GM19025 (cell line): ENCODE results near the gene ZFYVE19.

ENCODE experiments used
- ATAC-seq: cut with Tn5 transposase; IDR thresholded peaks from one replicate; pipeline ENCODE4 v1.9.1; 2021; ENCODE audit warnings: mild to moderate bottlenecking, low read depth, moderate library complexity; ENCODE audit not compliant: unreplicated experiment

Gene ZFYVE19

DNA sequence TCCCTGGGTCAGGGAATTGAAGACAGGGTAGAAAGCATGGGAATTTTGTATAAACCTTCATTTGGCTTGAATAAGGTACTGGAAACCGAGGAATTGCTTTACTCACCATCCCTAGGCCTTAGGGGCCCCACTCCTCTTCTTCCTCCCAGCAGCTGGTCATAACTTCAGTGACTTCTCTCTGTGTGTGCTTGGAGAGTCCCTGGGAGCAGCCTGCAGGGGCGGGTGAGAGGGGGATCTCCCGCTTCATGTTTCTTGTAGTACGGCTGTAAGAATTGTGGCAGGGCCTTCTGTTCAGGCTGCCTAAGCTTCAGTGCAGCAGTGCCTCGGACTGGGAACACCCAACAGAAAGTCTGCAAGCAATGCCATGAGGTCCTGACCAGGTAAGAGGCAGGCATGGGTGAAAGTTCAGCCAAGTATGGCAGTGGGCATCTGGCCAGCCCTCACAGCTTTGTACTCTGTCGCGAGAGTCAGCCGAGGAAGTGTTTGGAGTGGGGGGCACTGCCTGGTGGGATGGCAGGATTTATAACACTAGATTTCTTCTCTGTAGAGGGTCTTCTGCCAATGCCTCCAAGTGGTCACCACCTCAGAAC lies 2.1 kb downstream of the ZFYVE19 start:
- no peak for ATAC-seq

DNA sequence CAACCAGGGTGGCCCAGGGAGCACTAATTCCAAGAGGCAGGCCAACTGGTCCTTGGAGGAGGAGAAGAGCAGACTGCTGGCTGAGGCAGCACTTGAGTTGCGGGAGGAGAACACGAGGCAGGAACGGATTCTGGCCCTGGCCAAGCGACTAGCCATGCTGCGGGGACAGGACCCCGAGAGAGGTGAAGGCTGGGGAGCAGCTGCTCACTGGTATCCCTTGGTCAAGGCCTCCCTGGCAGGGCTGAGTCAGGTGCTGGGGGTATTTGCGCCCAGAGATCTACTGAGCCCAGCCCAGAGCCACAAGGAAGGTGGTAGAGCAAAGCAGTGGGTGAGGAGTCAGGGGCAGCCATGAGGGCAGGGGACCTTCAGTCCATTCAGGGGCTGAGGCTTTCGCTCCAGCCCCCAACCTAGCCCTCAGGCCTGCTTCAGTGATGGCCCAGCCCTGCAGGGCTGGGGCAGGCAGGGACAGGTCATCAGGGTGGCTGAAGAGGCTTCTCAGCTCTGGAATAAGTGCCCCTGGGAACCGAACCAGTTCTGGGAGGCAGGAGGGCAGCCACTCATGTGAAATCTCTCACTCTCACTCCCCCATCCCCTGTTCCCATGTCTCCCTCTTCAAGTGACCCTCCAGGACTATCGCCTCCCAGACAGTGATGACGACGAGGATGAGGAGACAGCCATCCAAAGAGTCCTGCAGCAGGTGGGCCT lies 6.0 kb downstream of the ZFYVE19 start:
- ATAC-seq, result no peak

DNA sequence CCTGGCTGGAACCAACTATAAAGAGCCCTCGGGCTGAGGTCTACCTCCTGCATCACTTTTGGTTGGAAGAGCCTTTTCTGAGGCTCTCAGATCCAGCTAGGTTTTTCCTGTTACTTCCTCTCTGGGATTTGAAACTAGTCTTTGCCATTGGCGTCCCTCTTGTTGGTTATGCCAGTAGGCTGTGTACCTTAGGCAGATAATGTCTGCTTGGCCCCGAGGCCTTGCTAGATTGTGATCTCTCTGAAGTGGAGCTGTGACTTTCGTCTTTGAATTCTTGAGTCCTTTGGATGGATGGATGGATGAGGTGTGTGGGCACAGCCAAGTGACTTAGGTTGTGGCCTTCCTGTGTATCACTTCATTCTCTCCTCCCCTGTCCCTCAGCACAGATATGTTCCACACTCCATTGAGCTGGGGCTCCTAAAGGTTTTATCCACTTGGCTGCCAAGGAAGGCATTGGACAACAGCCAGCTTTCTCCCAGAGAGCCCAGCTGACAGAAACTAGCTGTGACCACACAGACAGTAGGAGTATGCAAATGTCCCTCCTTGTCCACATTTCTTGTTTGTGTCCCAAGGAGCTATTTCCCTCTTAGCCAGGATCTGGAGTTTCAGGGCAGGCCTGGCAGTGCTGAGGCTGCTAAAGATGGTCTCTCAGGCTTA lies 8.3 kb downstream of the ZFYVE19 start:
- ATAC-seq, result no peak

DNA sequence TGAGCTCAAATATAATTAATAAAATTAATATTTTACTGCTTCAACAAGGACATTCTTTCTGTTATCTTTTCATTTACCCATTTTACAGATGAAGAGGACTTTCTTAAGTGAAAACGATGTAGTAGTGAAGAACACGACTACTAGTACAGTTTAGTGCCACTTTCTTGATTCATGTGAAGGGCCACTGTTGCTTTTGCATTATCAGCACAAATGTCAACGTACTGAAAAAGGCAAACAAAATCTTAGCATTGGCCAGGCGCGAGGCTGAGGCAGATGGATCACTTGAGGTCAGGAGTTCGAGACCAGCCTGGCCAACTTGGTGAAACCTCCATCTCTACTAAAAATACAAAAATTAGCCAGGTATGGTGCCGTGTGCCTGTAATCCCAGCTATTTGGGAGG lies 12.2 kb downstream of the ZFYVE19 start:
- no peak for ATAC-seq

DNA sequence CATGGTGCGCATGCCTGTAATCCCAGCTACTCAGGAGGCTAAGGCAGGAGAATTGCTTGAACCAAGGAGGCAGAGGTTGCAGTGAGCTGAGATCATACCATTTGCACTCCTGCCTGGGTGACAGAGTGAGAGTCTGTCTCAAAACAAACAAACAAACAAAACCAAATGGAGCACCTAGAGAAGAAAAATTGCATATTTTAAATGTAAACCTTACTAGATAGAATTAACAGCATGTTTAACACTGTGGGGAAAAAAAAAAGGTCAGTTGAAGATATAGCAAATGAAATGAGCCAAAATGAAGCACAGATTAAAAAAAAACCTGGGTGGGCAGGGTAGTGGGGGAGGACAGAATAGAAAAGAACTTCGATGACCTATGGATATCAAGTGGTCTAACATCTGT lies 14.3 kb downstream of the ZFYVE19 start:
- ATAC-seq, result no peak

DNA sequence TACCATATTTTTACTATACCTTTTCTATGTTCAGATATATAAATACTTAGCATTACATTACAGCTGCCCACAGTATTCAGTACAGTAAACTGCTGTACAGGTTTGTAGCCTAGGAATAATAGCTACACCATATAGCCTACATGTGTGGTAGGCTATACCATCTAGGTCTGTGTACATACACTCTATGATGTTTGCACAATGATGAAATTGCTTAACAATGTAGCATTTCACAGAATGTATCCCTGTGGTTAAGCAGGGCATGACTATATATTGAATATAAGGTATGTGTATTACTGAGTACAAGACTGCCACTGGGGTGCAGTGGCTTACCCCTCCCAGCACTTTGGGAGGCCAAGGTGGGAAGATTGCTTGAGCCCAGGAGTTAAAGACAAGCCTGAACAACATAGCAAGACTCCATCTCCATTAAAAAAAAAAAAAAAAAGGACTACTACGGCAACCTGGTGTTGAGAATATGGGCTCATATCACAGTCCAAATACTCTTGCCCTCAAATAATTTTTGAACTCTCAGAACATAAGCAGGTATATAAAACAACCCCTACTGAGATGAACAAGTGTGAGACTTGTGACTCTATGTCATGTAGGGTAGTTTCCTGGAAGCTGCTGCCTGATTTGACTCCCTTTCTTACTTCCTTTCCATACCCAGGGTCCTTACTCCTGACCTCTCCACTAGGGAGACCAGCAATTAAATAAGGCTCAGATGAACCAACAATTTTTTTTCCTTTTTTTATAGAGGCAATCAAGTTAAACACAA lies 16.9 kb downstream of the ZFYVE19 start:
- ATAC-seq, result no peak

DNA sequence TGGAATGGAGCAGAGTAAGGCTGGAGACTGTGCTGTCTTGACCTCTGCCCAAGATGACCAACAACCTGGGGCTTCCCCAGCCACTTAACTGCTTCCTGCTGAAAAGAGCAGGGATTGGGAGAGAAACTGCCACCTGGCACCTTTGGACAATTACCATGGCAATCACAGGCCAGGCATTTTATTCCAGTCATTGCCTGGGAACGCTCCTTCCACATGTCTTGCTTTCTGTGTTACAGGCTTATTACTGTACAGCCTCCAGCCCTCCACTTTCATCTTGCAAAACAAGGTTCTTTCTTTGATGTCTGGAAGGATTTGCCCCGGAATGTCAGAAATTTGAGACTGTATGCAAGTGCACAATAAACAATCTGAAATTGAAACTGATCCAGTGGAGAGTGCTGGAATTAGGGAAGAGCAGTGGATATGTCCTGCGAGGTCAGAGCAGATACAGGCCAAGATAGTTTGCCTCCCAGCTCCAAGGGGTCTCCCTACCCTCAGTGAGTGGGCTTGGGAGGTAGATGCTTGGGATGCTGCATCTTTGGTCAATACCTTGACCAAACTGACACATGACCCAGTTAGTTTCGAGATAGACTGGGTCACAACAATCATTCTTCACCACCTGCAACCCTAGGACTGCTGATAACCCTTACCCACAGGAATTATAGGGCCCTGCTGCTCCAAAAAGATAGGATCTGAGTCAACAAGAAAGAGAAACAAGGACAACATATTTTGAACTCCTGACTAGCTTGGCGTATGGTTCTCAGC lies 19.0 kb downstream of the ZFYVE19 start:
- no peak for ATAC-seq

DNA sequence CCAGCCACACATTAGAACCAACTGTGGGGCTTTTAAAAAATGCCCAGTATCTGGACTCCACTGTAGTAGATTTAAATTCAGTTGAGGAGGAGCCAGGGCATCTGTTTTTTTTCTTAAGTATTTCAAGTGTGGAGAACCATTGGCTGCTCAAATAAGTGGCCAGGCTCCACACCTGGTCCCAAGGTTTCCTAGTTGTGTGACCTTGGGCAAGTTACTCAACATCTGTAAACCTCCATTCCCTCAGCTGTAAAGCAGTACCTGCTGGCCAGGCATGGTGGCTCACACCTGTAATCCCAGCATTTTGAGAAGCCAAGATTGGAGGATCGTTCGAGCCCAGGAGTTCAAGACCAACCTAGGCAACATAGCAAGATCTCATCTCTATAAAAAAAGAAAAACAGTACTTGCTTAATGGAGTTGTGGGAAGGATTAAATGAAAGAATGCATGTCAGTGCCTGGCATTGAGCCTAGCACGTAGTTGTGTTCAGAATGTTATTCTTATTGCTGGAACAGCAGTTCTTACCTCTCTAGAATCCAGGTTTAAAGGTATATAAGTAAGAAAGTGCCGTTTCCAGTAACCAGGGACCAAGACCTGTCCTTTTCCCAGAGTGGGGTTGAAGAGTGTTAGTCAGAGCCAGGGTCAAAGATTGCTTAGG lies 19.7 kb downstream of the ZFYVE19 start:
- no peak for ATAC-seq

DNA sequence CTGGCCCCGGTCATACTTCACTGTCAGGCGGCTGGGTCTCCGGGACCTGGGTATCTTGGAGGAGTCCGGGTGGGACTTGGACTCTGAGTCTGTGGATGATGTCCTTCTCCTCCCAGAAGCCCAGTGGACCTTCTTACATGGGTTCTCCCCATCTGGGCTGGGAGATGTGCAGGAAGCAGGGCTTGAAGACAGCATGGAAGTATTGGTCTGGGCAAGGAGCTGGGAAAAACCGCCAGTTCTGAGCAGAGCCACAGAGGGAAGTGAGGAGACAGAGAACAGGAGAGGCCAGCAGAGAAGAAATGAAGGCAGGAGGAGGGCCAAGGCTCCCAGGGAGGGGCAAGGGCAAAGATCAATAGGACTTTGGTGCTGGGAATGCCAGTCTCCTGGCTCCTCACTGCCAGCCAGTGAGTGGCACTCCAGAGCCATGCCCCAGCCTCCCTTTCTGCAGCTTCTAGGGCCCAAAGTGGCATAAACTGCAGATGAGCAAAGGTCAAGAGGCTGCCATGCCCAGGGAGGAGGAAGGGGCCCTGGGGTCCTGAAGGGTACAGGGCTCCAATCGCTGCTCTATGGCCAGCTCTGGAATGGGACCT lies 21.7 kb downstream of the ZFYVE19 start, which contains the start of gene PPP1R14D:
Gene PPP1R14D, minus strand, starts transcription at position 262 of the 590 bp plus-strand sequence. Its CDS starts 67 bp downstream, at position 195.
- ATAC-seq, result no peak

DNA sequence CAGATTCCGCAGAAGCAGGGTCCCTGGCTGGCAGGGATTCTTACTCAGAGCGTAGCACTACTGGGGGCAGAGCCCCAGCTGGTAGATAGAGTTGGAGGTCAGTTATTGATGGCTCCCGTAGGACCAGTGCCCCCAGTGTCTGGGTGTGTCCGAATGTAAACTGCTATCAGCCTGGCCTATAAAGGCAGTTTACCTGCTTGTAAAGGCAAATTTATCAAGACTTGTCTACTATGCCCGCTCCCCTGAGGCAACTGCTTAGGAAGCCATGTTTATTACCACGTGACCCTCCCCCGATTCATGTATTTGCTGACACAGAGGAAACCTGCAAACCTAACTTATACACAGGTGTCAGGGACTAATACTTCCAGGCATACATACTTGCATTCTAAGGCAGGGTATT lies 22.2 kb downstream of the ZFYVE19 start:
- ATAC-seq, result no peak

DNA sequence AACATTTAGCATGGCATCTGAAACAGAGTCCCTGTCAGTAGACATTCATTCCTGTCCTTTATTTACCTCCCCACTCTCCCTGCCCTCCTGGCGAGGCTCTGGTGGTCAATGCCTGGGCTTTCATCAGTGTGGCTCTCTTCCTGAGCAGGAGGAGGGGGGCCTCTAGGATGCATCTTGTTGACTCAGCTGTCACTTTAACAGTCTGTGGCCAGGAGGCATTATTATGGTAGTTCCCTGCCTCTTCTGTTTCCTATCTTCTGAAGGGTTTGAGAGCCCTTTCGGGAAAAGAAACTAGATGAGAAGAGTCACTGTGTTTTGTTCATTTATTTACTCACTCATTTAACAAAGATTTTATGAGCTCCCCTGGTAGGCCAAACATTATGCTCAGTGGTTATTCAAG lies 24.0 kb downstream of the ZFYVE19 start:
- ATAC-seq, result no peak

DNA sequence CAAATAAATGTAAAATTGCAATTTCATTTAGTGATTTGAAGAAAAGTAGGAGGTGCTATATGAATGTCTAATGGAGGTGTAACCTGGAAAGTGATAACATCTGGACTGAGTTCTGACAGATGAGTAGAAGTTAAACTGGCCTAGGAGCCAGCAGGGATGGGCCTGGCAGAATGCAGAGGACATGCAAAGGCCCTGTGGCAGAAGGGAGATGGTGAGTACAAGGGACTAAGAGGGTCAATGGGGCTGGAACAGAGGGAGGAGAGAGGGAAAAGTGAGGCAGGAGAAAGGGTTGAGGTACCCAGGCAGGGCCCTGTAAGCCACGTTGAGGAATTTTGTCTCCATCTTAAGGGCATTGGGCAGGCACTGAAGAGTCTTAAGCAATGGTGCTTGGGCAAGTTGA lies 25.0 kb downstream of the ZFYVE19 start:
- no peak for ATAC-seq

GRCh38 chr15:40832903-40833302 lies 26.0 kb downstream of the ZFYVE19 start:
- ATAC-seq, result no peak

- no peak for ATAC-seq
These were observed 29.1 kb downstream of the ZFYVE19 start for GRCh38 chr15:40836020-40836419.

DNA sequence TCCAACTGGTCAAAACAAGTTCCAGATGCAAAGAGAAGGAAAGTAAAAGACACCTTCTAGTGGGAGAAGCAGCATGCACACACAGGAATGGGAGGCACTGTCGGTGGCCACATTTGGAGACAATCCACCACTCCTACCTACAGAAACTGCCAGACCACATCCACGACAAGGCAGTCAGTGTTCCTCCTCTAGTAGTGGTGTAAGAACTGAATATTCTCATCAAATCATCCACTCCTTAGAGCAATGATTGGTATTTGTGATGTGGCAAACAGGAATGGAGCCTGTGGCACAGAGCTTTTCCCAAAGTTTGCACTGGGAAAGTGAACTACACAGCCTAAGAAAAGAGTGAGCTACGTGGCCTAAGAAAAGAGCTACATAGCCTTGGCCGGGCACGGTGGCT lies 31.9 kb downstream of the ZFYVE19 start:
- ATAC-seq, result no peak

GRCh38 chr15:40841741-40842140 lies 34.9 kb downstream of the ZFYVE19 start:
- no peak for ATAC-seq

DNA sequence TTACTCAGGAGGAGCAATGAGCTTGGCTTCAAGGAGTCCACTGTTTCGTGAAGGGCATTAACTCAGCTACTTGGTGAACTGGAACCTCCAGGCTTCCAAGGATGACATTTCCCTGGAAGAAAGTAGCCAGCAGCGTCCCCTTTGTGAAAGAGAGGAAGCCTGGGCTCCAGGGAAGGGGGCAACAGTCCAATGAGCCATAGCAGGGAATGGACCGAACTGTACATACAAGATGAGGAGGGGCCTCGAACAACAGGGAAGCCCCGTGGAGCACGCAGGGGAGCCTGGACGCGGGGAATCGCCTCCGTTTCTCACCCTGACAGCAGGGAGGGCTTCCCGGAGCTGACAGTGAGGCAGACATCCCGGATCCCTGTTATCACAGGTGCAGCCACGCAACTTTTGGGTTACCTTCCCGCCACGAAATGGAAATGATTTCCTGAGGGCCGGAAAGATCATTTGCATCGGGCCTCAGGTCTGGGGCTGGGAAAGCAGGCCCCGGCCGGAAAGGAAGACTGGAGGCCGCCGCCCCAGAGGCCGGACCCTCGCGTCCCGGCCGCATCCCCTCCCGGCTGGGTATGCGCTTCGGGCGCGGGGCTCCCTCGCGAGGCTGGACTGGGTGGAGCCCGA lies 36.5 kb downstream of the ZFYVE19 start:
- ATAC-seq, result no peak

DNA sequence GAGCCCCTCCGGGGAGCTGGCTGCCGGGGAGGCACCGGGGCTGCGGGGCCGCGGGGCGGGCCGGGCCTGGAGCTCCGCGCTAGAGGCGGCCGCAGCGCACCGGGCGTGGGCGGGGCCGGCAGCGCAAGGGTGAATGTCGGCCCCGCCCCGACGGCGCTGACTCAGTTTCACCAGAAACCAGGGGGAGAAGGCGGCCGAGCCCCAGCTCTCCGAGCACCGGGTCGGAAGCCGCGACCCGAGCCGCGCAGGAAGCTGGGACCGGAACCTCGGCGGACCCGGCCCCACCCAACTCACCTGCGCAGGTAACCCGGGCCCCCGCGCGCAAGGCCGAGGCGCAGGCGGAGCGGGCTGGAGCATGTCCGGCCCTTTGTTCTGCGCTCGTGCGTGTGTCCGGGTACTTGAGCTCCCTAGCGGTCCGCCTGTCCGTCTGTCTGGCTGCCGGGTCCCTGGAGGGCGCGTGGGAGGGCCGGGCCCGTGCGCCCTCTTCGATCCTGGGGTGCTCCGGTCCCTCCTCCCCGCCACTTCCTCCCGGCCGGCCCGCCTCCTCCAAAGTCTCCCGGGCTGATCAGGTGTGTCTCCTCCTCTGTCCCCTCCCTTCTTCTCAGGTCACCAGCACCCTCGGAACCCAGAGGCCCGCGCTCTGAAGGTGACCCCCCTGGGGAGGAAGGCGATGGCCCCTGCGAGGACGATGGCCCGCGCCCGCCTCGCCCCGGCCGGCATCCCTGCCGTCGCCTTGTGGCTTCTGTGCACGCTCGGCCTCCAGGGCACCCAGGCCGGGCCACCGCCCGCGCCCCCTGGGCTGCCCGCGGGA lies 37.2 kb downstream of the ZFYVE19 start, which contains the start of gene SPINT1:
Gene SPINT1, plus strand, starts transcription at position 164 of the 811 bp plus-strand sequence. Its CDS starts 507 bp downstream, at position 671.
- ATAC-seq, result no peak
